Limb (tissue), 2 donors: ENCODE results near the gene C16orf95.
"Not testable (repeated sequence)": the region's sequence is repeated elsewhere in the genome, so short reads cannot be mapped to it uniquely, and the experiment has no call there.

Experiments used
- DNase-seq, 2 donors: peaks; one replicate each; pipeline ENCODE4 v3.0.0-alpha.2; 2016; ENCODE audit errors: extremely low spot score in 2 of 2

C16orf95 gene

DNA sequence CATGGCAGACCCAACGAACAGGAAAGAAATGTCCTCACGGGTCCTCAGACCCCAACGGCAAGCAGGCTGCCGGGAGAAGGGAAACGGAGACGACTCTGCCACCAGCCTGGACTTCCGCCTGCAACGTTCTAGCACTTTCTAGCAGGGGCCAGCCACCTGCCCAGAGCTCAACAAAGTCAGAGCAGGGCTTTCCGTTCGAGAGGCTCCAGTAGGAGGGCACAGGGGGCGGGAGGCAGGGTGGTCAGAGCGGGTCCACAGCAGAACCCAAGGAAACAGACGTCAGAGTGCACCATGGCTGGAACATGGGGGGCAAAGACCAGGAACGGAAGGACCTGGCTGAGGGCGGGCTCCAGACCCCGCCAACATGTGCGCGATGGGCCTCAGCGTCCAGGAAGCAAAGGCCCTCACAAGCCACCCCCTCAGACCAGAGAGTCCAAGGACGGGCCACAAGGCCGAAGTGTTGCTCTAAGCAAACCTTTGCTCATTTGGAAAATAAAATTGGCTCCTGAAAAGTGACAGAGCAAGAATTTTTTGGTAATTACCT lies 29.4 kb upstream of the C16orf95 start:
- DNase-seq, result no peak

DNA sequence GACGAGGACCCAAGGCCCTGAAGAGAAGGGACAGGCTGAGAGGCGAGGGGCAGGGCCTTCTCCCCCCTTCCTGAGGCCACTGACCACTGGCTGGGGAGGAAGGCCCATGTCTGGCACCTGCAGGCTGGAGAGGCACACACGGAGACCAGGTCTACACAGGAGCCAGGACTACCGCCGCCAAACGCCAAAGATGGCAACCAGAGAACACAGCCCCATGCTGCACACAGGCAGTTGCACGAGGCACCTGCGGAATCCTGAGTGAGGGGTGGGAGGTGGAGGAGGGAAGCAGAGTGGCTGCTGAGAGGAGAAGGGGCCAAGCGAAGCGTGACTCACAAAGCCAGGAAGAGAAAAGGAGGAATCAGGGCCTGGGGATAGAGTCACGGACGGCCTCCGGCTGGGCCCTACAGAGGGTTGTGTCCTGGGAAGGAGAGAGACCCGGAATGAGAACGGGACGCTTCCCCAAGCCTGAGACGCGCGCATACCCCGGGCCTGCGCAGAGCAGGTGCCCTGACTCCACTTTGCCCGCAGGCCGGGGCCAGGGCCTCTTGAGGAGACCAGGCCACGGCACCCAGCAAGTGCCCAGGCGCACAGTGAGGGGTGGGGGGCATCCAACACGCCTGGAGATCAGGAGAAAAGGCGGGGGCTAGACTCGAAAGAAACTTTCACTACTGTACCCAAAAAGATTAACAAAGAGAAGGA lies 28.7 kb upstream of the C16orf95 start:
- no peak for DNase-seq

- DNase-seq, result no peak
Observed at GRCh38 chr16:87344931-87345631, 27.9 kb upstream of the C16orf95 start.

DNA sequence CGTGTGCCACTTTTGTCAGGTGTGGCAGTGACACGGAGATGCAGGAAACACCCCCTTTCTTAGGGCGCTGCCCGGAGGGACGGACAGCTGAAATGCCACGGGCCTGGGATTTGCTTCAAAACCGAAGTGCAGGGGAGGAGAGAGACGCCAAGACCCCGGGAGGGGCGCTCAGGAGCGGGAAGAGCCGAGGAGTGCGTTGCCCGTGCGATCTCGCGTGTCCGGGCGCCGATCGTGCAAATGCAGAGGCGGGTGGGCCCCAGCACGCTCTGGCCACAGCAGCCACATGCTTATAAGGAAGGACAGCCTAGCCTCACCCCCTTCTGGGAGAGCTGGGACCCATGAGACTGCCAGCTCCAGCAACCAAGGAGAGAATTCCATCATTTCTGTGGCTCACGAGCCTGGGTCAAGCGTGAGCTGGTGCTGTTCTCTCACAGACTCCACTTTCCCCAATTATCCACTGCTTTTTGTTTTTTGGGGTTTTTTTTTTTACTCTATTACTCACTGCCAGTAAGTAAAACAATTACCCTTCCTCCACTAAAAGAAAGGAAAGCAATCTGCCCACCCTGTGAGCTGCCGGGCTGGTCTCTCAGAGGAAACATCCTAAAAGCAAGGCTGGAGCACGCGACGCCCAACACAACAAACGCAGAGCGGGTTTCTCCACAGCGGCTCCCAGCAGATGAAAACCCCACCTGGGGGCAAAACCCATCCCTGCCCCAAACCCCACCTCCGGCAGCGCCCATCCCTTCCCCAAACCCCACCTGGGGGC lies 27.2 kb upstream of the C16orf95 start:
- no peak for DNase-seq

GRCh38 chr16:87343753-87344050 lies 26.5 kb upstream of the C16orf95 start:
- DNase-seq, result no peak

DNA sequence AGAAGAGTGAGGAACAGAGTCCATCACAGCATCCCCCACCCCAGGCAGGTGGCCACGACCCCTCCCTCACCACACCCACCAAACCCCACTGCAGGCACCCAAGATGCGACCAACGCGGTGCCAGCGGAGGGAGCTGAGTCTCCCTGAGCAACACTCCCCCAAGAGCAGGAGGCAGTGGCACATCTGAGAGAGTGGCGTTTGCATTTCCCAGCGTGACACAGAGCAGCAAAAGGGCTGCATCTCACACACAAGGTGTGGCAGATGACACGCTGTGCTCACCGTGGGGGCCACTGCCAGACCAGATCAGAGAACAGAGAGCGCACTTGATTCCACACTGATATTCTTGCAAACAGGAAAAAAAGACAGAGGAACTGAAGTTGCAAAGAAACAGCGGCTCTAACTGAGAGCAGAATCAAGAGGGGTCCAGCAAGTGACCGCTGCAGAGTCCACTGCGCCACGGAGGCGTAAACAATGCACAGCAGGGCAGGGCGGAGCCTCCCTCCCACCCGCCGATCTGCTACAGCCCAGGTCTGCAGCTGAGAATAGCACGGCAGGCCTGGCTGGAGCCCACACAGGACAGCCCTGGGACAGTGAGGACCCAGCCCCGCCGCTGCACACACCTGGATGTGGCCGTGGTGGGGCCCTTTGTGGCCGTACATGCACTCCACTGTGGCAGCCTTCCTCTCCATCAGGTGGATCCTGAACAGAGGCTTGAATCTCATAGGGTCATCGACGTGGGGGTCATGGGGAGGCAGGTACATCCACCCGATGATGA lies 26.0 kb upstream of the C16orf95 start:
- no peak for DNase-seq

- no peak for DNase-seq
Observed at GRCh38 chr16:87342504-87342903, 25.3 kb upstream of the C16orf95 start.

- no peak for DNase-seq
Observed at GRCh38 chr16:87340198-87340597, 23.0 kb upstream of the C16orf95 start.

DNA sequence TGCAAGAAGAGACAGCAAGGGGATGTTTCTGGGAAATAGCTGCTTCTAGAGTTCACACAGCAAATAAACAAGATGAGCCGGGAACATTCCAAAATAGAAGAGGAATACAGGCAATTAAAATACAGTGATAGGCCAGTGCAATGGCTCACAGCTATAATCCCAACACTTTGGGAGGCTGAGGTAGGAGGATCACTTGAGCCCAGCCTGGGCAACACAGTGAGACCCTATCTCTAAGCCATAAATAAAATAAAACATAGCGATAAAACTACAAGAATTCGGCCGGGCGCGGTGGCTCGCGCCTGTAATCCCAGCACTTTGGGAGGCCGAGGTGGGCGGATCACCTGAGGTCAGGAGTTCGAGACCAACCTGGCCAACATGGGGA lies 22.5 kb upstream of the C16orf95 start:
- not testable (repeated sequence) for DNase-seq

GRCh38 chr16:87339086-87339723 lies 22.0 kb upstream of the C16orf95 start:
- DNase-seq, result no peak

- DNase-seq, result no peak
Observed at GRCh38 chr16:87338155-87338765, 21.1 kb upstream of the C16orf95 start.

DNA sequence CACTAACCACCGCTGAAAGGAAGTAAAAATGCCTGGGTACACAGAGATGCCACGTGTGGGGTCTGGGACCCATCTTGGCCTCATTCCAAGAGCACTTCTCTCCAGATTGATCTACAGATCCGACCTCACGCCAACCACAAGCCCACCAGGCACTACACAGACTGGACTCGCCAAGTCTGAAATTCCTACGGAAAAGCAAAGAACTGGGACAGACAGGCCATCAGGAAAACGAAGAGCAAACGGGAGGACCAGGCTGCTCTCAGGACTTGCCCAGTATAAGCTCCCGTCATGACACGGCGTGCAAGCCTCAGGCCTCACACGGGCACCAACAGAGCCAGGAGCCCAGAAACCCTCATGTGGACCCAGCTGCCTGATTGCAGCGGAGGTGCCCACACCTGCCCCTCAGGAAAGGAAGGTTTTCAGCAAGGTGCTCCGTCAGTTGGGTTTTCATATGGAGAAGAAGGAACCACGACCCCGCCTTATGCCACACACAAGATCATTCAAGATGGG lies 20.1 kb upstream of the C16orf95 start:
- DNase-seq, result no peak

DNA sequence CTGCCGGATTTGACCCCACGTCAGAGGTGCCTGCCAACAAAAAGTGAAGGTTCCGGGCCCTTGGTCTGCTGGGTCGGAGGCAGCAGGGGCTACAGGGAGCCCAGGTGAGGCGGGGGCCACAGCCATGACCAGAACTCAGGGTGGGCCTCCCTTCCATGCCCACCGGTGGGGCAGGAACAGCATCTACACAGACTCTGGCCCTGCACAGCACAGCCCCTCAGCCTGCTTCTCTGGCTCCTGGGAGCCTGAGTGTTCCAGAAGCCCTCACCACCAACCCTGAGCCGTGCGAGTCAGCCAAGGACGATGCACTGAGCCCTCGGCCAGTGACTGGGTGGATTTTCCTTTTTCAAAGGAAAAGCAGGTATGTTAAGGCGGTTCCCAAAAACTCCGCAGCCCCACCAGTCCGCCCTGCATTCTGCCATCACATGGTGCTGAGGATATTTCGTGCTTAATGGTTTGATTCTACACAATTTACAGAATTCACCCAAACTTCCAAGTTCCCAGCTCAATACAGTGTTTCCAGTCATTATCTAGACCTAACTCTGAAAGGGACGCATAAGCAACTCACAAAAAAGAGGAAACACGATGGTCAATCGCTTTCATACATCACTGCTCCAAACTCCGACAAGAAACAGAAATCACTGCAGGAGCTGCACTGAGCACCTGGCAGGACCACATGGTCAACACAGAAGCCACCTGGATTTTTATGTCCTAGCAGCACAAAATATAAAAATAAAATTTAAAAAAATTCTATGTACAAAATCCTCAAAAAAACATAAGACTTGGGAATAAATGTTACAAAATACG lies 19.4 kb upstream of the C16orf95 start:
- DNase-seq, result no peak

DNA sequence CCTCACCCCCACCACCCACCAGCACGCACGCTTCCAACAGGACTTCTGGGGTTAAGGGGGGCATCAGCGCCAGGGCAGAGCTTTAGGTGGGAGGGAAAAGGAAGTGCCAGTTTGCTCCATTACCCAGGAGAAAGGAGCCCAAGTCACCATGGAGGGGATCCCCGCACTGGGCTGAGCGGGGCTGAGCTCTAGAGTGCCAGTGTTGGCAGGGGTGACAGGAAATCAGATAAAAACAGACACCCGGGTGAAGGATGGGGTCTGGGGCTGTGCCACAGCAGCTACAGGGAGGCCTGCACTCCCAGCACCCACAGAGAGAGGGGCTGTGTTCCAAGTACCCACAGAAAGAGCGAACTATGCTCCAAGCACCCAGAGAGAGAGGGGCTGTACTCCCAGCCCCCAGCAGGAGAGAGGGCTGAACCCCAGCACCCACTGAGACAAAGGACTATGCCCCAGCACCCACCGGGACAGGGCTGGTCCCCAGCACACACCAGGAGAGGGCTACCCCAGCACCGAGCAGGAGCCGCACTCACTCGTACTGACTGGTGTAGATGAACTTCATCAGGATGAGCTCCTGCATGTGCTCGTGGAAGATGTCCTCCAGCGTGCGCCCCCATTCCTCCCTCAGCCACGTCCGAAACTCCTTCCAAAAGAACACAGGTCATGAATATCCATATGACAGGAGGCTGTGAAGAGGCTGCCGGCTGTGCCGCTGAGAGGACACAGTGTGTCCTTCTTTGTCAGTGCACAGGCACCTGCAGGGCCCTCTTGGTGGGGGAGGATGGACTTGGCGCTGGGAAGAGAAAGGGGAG lies 18.6 kb upstream of the C16orf95 start:
- no peak for DNase-seq

GRCh38 chr16:87334651-87335624 lies 17.7 kb upstream of the C16orf95 start:
- DNase-seq, result no peak

DNA sequence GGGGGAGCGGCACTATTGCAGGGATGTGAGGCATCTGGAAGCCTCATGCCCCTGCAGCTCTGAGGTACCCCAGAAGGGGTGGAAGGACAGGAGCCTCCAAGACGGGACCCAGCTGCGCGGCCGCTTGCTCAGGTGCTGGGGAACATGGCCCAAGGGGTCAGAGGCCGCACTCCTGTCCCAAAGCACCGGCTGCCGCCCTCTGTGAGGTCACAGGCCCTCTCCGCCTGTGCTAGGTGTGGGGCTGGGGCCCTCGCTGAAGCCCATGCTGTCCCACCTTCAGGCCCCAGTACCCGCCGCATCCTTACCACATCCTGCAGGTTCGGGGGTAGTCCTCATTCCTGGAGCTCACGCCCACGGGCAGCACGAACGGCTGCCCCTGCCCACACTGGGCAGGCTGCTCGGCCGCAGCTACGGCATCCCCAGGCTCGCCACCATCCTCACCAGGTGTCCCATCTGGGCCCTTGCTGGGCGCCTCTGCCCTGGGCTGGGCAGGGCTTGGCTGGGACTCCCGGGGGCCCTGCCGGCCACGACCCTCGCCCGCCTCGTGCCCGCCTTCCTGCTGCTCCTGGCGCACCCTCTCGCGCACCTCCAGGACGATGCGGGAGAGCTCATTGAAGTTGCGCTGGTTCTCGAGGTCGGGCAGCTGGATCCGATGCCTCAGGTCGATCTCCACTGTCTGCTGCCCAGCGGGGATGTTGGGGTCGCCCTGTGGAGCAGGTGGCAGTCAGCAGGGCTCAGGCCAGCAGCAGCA lies 16.6 kb upstream of the C16orf95 start:
- DNase-seq, result no peak

GRCh38 chr16:87333101-87333500 lies 15.9 kb upstream of the C16orf95 start:
- DNase-seq, result no peak
